GM18951 (cell line): Measurements from ENCODE around the gene EDRF1.

Source experiments
- POLR2A ChIP-seq: IDR thresholded peaks from 4 replicates; pipeline ENCODE4 v1.6.1; 2011; ENCODE audit warnings: mild to moderate bottlenecking; ENCODE audit not compliant: insufficient read length, insufficient read depth; ENCODE audit errors: extremely low read depth
- in situ Hi-C: fragments of 300-500 bp; cut with MboI; formaldehyde crosslinking; loops from one replicate; pipeline ENCODE4 v1.12.0; 2022; ENCODE audit warnings: low sequenced_read_pairs, mixed read lengths, inconsistent platforms; ENCODE audit not compliant: unreplicated experiment

Gene EDRF1

GRCh38 chr10:125795637-125796190, 76.2 kb downstream of the EDRF1 start:
- no peak for TF ChIP-seq POLR2A
- in situ Hi-C loops: no loop called here

- in situ Hi-C loops: no loop called here
- TF ChIP-seq POLR2A: no peak
Measured at GRCh38 chr10:125797424-125797823, 77.9 kb downstream of the EDRF1 start.

GRCh38 chr10:125797994-125798662, 78.6 kb downstream of the EDRF1 start:
- in situ Hi-C loops: no loop called here
- no peak for TF ChIP-seq POLR2A

- in situ Hi-C loops: no loop called here
- TF ChIP-seq POLR2A: no peak
Measured at GRCh38 chr10:125799451-125800182, 80.1 kb downstream of the EDRF1 start.

GRCh38 chr10:125801574-125801973, 82.1 kb downstream of the EDRF1 start:
- TF ChIP-seq POLR2A: no peak
- in situ Hi-C loops: no loop called here

- no peak for TF ChIP-seq POLR2A
- in situ Hi-C loops: no loop called here
Measured at GRCh38 chr10:125802131-125802530, 82.6 kb downstream of the EDRF1 start.

GRCh38 chr10:125802739-125803138, 83.2 kb downstream of the EDRF1 start:
- in situ Hi-C loops: no loop called here
- TF ChIP-seq POLR2A: no peak

- in situ Hi-C loops: no loop called here
- TF ChIP-seq POLR2A: no peak
Measured at GRCh38 chr10:125808047-125808446, 88.5 kb downstream of the EDRF1 start.

- TF ChIP-seq POLR2A: no peak
Measured at GRCh38 chr10:125811251-125811650, 91.7 kb downstream of the EDRF1 start.

GRCh38 chr10:125812128-125812750, 92.7 kb downstream of the EDRF1 start:
- in situ Hi-C loops: no loop called here
- TF ChIP-seq POLR2A: no peak

More at GRCh38 chr10:125811251-125811650, 91.7 kb downstream of the EDRF1 start:
- in situ Hi-C loops: no loop called here
